Measurements from ENCODE around the gene TMPRSS9. TPM values are rescaled to one million over a fixed set of nuclear protein-coding genes. Genes with fewer than 3 reads are reported as not detected.

Gene TMPRSS9
- total RNA-seq, 1 experiment from 2014 or later: 0.57 TPM

DNA sequence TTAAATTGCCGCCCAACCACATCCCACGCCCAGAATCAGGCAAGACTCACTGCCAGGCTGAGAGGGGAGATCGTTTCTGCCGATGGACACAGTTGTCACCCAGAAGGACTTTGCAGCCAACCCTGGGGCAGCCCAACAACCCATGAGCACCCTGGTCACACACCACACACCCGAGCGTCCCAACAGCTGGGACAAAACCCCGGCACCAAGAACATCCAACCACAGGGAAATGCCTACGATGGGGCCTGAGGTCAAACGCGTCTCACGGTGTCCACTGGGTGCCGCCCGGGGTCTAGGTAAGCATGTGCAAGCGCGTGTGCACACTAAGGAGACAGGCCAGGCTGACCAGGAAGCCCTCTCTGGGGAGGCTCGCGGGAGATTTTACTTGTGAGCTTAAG, 83.7 kb downstream of the TMPRSS9 start:
- POLR2A ChIA-PET: no interaction called here
- Mint-ChIP-seq H3K27ac (no peak overlapping the region), H3K36me3 (peaks cover 16% of the 10 kb centered on the region), H3K4me3 (no peak overlapping the region), H3K9me3 (no peaks in the 10 kb centered on the region), H3K4me1 (peaks cover 6% of the 10 kb centered on the region), H3K27me3 (ENCODE audit: low read depth) (no peaks in the 10 kb centered on the region)
- no peak for TF ChIP-seq PRRX2 (CRISPR knock-in tag; IDR thresholded peaks at IDR 0.05)
- TF ChIP-seq, protein P1, sequence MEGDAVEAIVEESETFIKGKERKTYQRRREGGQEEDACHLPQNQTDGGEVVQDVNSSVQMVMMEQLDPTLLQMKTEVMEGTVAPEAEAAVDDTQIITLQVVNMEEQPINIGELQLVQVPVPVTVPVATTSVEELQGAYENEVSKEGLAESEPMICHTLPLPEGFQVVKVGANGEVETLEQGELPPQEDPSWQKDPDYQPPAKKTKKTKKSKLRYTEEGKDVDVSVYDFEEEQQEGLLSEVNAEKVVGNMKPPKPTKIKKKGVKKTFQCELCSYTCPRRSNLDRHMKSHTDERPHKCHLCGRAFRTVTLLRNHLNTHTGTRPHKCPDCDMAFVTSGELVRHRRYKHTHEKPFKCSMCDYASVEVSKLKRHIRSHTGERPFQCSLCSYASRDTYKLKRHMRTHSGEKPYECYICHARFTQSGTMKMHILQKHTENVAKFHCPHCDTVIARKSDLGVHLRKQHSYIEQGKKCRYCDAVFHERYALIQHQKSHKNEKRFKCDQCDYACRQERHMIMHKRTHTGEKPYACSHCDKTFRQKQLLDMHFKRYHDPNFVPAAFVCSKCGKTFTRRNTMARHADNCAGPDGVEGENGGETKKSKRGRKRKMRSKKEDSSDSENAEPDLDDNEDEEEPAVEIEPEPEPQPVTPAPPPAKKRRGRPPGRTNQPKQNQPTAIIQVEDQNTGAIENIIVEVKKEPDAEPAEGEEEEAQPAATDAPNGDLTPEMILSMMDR (IDR thresholded peaks at IDR 0.05): no peak
- TF ChIP-seq, protein P2, sequence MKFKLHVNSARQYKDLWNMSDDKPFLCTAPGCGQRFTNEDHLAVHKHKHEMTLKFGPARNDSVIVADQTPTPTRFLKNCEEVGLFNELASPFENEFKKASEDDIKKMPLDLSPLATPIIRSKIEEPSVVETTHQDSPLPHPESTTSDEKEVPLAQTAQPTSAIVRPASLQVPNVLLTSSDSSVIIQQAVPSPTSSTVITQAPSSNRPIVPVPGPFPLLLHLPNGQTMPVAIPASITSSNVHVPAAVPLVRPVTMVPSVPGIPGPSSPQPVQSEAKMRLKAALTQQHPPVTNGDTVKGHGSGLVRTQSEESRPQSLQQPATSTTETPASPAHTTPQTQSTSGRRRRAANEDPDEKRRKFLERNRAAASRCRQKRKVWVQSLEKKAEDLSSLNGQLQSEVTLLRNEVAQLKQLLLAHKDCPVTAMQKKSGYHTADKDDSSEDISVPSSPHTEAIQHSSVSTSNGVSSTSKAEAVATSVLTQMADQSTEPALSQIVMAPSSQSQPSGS (CRISPR knock-in tag; IDR thresholded peaks at IDR 0.05; ENCODE audit: borderline replicate concordance, low read depth): no peak
- no peak for TF ChIP-seq RORB (CRISPR knock-in tag; IDR thresholded peaks at IDR 0.05)
- no peak for TF ChIP-seq OVOL2 (CRISPR knock-in tag; IDR thresholded peaks at IDR 0.05; ENCODE audit: borderline replicate concordance)
- TF ChIP-seq IRF2 (CRISPR knock-in tag; IDR thresholded peaks at IDR 0.05; ENCODE audit: borderline replicate concordance, low read depth): no peak
- no peak for TF ChIP-seq NR2C2 (CRISPR knock-in tag; IDR thresholded peaks at IDR 0.05)
- no peak for TF ChIP-seq ATF1 (CRISPR knock-in tag; IDR thresholded peaks at IDR 0.05)
- CTCF ChIA-PET: no interaction called here
- DNase-seq (ENCODE audit: low spot score) (no peak), ATAC-seq (no peak)

DNA sequence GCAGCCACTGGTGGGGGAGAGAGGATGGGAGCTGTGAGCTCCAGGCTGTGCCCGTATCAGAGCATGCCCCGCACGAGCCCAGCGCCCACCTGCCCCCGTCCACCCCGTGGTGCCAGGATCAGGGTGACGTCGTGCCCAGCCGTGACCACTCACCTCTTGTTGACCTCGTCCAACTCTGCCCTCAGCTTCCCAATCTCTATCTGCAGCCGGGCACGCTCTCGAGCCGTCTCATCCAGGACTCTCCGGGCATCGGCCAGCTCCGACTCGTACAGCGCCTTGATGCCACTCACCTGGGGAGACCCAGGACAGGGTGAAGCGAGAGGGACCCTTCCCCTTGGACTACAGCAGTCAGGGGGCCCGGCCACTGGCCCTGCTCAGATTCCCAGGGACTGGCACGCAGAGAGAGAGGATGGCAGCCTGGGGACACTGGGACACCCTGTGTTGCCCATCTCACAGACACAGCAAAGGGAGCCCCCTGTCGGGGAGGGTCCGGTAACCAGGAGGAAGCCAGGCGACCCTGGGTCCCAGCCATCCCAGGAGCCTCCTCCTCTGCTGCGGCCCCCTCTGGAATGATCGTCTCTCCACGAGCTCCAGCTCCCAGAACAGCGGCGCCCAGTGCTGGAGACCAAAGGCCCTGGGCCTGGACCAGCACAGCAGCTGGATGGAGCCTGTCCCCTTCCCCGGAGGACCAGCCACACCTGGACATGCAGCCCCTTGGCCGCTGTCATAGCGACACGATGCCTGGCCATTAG, 84.4 kb downstream of the TMPRSS9 start:
- no peaks in the 10 kb centered on the region for H3K27me3 Mint-ChIP-seq (ENCODE audit: low read depth)
- peaks cover 6% of the 10 kb centered on the region for H3K4me1 Mint-ChIP-seq
- ChIA-PET POLR2A (no interaction called here), CTCF (no interaction called here)
- H3K4me3 Mint-ChIP-seq: no peak overlapping the region
- no peak for ATAC-seq
- TF ChIP-seq NFATC4 (CRISPR knock-in tag; IDR thresholded peaks at IDR 0.05): no peak
- TF ChIP-seq TEAD1 (CRISPR knock-in tag; IDR thresholded peaks at IDR 0.05): no peak
- no peak for TF ChIP-seq ETV6 (CRISPR knock-in tag; IDR thresholded peaks at IDR 0.05)
- no peak for TF ChIP-seq GABPB1 (CRISPR knock-in tag; IDR thresholded peaks at IDR 0.05)
- TF ChIP-seq NR1H2 (CRISPR knock-in tag; IDR thresholded peaks at IDR 0.05): no peak
- TF ChIP-seq FOXP1 (CRISPR knock-in tag; IDR thresholded peaks at IDR 0.05; ENCODE audit: borderline replicate concordance): no peak
- DNase-seq (ENCODE audit: low spot score): no peak
- no peaks in the 10 kb centered on the region for H3K9me3 Mint-ChIP-seq
- H3K36me3 Mint-ChIP-seq: peaks cover 16% of the 10 kb centered on the region
- 0 out of 2 replicates have a peak overlapping the region, but pooled peaks have one; percentile 74 for H3K27ac Mint-ChIP-seq

DNA sequence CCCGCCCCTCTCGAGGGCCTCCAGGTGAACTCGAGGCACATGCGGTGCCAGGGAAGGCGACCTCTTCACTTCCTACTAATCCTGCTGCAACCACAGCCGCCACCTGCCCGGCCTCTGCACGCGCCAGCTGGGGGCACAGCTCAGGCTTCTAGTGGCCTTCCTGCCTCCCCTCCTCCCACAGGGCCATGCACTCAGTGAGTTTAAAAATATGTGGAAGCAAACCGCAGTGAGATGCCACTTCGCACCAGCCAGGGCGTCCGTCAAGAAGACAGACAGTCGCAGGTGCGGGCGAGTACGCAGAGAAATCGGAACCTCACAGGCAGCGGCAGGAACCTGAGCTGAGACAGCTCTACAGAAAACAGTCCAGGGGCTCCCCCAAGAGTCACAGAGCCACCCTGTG, 86.3 kb downstream of the TMPRSS9 start:
- Mint-ChIP-seq H3K36me3 (peaks cover 12% of the 10 kb centered on the region), H3K27ac (peak overlapping the region; percentile 86; the same call in 1 of the 2 replicates), H3K9me3 (no peaks in the 10 kb centered on the region), H3K27me3 (ENCODE audit: low read depth) (no peaks in the 10 kb centered on the region), H3K4me3 (no peak overlapping the region), H3K4me1 (peaks cover 6% of the 10 kb centered on the region)
- CTCF ChIA-PET: interaction anchor here (1.2 to 1.4 kb wide), 2 partner anchors 10 to 15 kb away, joined by 3 read pairs; partner anchors contain the start of gene LMNB2
- ATAC-seq (peak; percentile 33; the same call in 1 of the 2 replicates), DNase-seq (ENCODE audit: low spot score) (no peak)
- POLR2A ChIA-PET: no interaction called here
- TF ChIP-seq ATF1 (CRISPR knock-in tag; IDR thresholded peaks at IDR 0.05) (no peak), TP53 (CRISPR knock-in tag; IDR thresholded peaks at IDR 0.05) (no peak), RELA (CRISPR knock-in tag; IDR thresholded peaks at IDR 0.05; ENCODE audit: borderline replicate concordance) (no peak), TCF7 (CRISPR knock-in tag; IDR thresholded peaks at IDR 0.05; ENCODE audit: low read depth) (no peak), ZNF138 (CRISPR knock-in tag; conservative IDR thresholded peaks at IDR 0.05) (no peak), SOX15 (CRISPR knock-in tag; IDR thresholded peaks at IDR 0.05) (no peak), ZNF416 (CRISPR knock-in tag; IDR thresholded peaks at IDR 0.05) (no peak)
- TF ChIP-seq, protein P3, sequence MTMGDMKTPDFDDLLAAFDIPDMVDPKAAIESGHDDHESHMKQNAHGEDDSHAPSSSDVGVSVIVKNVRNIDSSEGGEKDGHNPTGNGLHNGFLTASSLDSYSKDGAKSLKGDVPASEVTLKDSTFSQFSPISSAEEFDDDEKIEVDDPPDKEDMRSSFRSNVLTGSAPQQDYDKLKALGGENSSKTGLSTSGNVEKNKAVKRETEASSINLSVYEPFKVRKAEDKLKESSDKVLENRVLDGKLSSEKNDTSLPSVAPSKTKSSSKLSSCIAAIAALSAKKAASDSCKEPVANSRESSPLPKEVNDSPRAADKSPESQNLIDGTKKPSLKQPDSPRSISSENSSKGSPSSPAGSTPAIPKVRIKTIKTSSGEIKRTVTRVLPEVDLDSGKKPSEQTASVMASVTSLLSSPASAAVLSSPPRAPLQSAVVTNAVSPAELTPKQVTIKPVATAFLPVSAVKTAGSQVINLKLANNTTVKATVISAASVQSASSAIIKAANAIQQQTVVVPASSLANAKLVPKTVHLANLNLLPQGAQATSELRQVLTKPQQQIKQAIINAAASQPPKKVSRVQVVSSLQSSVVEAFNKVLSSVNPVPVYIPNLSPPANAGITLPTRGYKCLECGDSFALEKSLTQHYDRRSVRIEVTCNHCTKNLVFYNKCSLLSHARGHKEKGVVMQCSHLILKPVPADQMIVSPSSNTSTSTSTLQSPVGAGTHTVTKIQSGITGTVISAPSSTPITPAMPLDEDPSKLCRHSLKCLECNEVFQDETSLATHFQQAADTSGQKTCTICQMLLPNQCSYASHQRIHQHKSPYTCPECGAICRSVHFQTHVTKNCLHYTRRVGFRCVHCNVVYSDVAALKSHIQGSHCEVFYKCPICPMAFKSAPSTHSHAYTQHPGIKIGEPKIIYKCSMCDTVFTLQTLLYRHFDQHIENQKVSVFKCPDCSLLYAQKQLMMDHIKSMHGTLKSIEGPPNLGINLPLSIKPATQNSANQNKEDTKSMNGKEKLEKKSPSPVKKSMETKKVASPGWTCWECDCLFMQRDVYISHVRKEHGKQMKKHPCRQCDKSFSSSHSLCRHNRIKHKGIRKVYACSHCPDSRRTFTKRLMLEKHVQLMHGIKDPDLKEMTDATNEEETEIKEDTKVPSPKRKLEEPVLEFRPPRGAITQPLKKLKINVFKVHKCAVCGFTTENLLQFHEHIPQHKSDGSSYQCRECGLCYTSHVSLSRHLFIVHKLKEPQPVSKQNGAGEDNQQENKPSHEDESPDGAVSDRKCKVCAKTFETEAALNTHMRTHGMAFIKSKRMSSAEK (CRISPR knock-in tag; IDR thresholded peaks at IDR 0.05; ENCODE audit: borderline replicate concordance): no peak
- TF ChIP-seq, protein P4, sequence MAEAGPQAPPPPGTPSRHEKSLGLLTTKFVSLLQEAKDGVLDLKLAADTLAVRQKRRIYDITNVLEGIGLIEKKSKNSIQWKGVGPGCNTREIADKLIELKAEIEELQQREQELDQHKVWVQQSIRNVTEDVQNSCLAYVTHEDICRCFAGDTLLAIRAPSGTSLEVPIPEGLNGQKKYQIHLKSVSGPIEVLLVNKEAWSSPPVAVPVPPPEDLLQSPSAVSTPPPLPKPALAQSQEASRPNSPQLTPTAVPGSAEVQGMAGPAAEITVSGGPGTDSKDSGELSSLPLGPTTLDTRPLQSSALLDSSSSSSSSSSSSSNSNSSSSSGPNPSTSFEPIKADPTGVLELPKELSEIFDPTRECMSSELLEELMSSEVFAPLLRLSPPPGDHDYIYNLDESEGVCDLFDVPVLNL (CRISPR knock-in tag; IDR thresholded peaks at IDR 0.05; ENCODE audit: borderline replicate concordance, low read depth): no peak
- TF ChIP-seq, protein P5, sequence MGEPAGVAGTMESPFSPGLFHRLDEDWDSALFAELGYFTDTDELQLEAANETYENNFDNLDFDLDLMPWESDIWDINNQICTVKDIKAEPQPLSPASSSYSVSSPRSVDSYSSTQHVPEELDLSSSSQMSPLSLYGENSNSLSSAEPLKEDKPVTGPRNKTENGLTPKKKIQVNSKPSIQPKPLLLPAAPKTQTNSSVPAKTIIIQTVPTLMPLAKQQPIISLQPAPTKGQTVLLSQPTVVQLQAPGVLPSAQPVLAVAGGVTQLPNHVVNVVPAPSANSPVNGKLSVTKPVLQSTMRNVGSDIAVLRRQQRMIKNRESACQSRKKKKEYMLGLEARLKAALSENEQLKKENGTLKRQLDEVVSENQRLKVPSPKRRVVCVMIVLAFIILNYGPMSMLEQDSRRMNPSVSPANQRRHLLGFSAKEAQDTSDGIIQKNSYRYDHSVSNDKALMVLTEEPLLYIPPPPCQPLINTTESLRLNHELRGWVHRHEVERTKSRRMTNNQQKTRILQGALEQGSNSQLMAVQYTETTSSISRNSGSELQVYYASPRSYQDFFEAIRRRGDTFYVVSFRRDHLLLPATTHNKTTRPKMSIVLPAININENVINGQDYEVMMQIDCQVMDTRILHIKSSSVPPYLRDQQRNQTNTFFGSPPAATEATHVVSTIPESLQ (CRISPR knock-in tag; IDR thresholded peaks at IDR 0.05): no peak

Measured in WTC11 (cell line).